Islet precursor cell (in vitro differentiated cells): ENCODE results near the gene TAOK1.
"Not testable (repeated sequence)": the region's sequence is repeated elsewhere in the genome, so short reads cannot be mapped to it uniquely, and the experiment has no call there.

ENCODE experiments used
- DNase-seq: peaks from one replicate; pipeline ENCODE4 v3.0.0-alpha.2; 2018

The TAOK1 gene

GRCh38 chr17:29555840-29556239 lies 165.7 kb downstream of the TAOK1 start:
- no peak for DNase-seq

- DNase-seq: peak; percentile 11
Measured at GRCh38 chr17:29557085-29557738, 167.0 kb downstream of the TAOK1 start.

DNA sequence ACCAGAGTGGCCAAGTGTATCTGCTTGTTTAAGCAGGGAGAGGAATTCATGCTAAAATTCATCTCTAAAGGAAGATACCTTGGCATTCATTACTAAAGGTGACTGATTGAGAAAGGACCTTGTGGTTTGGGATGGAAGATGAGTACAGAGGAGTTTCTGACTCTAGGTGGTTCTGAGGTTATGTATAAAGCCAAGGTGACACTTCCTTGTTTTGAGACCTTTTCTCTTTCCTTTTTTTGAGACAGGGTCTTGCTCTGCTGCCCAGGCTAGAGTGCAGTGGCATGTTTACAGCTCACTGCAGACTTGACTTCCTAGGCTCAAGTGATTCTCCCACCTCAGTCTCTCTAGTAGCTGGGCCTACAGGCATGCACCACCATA lies 167.6 kb downstream of the TAOK1 start:
- peak; percentile 20 for DNase-seq

DNA sequence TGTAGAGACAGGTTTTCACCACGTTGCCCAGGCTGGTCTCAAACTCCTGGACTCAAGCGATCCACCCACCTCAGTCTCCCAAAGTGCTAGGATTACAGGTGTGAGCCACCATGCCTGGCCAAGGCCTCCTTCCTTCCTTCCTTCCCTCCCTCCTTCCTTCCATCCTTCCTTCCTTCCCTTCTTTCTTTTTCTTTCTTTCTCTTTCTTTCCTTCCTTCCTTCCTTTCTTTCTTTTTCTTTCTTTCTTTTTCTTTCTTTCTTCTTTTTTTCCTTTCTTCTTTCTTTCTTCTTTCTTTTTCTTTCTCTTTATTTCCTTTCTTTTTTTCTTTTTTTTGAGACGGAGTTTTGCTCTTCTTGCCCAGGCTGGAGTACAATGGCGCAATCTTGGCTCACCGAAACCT lies 168.0 kb downstream of the TAOK1 start:
- not testable (repeated sequence) for DNase-seq

DNA sequence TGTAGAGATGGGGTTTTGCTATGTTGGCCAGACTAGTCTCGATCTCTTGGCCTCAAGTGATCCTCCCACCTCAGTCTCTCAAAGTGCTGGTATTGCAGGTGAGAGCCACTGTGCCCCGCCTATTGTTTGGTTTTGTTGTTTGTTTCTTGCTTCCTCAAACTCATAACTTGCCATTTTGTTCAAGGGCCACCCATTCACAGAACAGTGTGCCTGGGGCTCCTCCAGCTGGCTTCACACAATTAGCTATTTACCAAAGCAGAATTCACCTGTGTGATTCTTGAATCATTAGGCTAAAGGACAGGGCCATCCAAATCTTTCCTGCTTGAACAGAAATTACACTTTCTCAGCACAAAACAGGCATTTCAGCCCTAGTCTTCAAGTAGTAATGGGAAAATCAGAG lies 169.5 kb downstream of the TAOK1 start:
- no peak for DNase-seq

- DNase-seq: peak; percentile 38
Measured at GRCh38 chr17:29560316-29560715, 170.2 kb downstream of the TAOK1 start.

DNA sequence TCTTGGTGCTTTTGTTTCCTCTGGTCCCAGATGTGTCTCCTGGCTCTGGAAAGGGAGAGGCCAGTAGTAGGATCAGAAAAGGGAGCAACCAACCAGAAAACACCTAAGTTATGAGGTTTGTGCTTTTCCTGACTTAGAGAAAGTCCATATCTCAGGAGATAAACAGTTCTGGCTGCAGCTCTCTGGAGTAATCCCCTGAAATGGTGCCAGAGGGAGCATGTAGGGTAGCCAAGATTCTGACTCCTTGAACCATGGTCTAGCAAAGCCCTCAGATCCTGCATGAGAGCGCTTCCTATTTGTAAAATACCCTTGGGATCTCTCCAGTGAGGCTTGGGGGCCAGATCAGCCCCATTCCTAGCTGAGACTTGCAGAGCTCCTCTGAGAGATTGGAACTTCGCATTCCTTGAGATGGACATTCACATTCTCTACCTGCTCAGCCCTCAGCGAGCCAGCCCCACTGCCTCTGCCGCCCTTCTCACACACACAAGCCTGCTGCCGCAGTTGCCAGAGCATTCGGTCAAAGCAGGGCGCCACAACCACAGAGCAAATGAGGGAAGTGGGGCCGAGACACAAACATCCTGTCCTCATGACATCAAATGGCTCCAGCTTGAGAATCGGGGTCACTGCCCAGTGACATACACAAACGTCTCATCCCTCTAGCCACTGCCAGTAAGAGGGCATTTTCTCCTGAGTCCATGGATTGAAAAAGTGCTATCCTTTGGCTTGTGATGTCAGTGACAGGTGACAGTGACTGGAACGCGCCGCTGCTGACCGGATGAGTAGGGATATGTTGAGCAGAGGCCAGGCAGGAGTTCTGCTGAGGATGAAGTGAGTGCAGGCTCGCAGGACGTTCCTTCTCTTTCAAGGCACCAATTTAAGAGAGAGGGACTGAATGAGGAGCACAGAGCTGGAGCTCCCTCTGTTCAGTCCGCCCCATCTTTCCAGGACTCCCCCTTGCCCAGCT lies 171.7 kb downstream of the TAOK1 start:
- DNase-seq: peak; percentile 48

DNA sequence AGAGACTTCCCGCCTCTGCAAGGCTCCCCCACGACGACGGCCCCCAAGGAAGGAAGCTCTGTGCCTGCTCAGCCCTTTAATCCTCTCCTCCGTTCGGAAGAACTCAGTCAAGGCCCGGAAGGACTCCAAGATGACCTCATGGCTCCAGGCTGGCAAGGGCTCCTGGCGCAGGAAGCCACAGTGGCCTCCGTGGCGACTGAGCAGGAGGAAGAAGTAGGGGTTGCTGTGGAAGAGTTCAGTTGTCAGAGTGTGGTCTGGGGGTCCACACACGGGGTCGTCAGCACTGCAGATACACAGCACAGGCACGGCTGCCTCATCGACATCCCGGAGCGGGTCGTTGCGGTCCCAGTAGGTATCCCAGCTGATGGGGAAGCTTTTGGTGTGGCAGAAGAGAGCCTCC lies 172.5 kb downstream of the TAOK1 start:
- peak; percentile 53 for DNase-seq

DNA sequence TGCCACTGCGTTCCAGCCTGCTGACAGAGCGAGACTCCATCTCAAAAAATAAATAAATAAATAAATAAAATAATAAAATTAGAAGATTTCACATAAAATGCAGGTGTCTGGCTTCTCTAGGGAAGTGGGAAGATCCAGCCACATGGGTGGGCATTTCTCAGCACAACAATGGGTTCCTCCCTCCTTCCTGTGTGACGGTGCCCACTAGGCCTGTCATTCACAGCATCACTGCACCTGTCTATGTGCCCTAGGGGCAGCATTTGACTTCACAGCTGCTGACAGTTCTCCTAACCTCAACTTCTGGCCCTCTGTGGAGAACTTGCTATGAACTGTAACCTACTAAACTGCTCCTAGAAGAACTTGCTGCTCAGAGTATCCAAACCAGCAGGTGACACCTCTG lies 173.7 kb downstream of the TAOK1 start:
- peak; percentile 23 for DNase-seq

- DNase-seq: peak; percentile 82
Measured at GRCh38 chr17:29565643-29566472, 175.7 kb downstream of the TAOK1 start.

DNA sequence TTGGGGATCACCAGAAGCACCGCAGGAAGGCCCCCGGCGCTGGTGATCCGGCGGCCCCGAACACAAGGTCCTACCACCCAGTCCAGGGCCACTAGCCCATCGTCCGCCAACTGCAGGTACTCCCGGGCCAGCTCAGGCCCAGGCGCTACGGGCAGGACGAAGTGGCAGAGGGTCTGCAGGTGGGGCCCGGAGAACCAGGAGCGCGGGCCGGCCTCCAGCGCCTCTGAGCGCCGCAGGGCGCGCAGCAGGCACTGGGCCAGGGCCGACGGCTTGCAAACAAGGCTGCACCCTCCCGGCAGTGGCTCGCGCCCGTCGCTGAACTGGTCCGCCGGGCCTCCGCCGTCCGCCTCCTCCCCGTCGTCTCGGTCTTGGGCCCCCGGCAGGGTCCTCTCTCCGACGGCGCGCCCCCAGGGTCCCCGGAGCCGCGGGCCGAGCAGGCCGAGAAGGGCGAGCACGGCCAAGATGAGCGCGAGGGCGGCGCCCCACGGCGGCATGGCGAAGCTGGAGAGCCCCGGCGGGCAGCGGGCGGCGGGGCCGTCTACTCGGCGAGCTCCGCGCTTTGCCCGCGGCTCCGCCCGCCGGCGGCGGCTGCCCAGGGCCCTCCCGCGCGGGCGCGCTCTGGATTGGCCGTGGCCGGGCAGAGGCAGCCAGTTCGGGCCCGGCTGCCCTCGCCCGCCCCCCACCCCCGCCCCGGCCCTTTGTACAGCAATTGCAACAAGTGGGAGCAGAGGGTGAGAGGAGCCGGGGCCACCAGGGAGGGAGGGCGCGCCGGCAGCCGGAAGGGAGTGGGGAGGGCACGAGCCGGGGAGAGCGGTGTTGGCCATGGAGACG lies 176.5 kb downstream of the TAOK1 start, which contains the start of gene ABHD15:
Gene ABHD15 (minus strand): TSS at position 565 of the 831 bp plus-strand sequence. CDS start 71 bp downstream, at position 494.
- DNase-seq: peak; percentile 85

GRCh38 chr17:29567304-29567553 lies 177.1 kb downstream of the TAOK1 start:
- DNase-seq: no peak

DNA sequence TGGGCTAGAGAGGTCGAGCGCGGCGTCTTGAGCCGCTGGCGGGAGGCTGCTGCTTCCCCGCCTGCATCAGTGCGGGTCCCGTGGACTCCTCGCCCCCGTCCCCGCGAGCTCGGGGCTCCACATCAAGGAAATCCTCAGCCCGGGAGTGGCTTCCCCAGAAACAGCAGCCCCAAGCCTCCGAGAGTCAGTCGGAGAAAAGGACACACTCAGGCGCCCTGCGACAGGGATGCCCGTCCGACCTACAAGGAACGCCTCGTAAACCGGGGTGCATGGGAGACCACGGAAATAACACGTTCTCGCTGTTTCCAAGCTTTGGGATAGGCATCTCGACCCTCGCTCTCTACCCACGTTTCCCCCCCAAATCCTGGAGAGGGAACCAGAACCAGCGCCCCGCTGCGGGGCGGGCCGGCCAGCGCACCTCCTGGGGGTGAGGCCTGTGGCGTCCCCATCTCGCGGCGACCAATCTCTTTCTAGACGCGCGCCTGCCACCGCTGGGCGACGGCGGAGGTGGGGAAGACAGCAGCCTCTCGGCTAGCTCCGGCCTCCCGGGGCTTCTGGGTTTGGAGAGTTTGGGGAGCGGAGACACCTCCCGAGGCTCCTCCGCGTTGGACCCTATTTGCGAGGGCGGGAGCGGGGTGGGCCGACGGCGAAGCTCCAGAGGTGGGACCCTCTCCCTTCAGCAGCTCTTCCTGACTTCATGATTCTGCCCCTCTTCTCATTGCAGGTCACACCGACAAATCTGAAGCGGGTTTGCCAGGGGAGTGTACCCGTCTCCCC lies 177.6 kb downstream of the TAOK1 start:
- DNase-seq: peak; percentile 87

GRCh38 chr17:29568331-29569244 lies 178.4 kb downstream of the TAOK1 start, which contains the start of gene TP53I13:
Gene TP53I13, plus strand, starts transcription at chr17:29568701. Its CDS starts 58 bp downstream, at chr17:29568759.
- peak; percentile 96 for DNase-seq

DNA sequence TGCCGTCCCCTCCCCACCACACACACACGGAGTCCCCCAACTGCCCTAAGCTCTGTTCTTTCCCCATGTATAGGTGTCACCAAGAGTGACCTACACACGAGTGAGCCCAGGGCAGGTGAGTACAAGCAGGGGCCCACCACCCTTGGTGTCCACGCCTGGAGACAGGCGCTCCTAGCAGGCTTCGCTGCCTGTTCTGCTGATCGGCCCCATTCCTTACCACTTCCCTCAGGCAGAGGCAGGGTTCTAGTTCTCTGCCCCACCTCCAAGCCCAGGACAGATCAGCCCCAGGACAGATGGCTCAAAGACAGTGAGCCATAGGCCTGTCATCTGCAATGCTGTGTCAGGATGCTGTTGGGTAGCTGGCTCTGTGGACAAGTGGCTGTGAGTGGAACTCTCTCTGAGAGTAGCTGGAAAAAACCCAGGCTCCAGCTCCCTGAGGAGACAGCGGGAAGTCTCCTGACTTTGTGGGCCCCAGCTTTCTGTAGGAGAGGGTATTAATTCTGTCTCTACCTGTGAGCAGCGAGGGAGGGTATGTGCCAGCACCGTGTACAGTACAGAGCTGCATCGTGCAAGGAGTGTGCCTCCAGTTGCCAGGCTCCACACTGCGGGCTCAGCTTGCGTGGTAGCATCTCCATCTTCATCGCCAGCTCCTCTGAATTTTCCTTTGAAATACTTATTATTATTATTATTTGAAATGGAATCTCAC lies 179.2 kb downstream of the TAOK1 start:
- DNase-seq: peak; percentile 79

DNA sequence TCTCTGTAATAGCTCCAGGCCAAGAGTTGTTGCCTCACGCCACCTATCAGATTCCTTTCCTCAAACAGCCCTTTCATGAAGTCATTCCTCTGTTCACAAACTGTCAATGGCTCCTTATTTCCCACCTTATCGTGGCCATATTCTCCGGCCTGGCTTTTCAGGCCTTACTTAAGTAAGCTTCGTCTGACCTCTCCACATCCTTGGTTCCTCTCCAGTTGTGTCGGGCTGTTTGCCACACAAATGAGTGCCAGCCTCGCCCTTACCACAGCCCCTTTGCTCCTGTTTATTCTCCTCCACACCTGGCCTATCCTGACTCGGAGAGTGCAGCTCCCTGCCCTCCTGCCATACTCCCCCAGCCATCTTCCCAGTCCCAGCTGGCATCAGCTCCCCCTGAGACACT lies 180.4 kb downstream of the TAOK1 start:
- DNase-seq: peak; percentile 50

DNA sequence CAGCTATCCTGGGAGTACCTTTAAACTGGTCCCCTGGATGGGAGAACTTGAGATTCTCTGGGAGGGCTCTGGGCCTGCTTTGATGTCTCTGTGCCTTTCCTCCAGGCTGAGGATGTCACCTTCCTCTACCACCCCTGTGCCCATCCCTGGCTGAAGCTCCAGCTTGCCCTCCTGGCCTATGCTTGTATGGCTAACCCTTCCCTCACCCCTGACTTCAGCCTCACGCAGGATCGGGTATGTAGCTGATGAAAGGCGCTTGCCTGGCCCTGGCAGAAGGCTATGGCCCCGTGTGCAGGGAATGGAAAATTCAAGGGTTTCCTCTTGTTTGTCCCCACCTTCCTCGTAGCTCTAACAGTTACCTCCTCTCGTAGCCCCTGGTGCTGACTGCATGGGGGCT lies 181.3 kb downstream of the TAOK1 start:
- peak; percentile 44 for DNase-seq

DNA sequence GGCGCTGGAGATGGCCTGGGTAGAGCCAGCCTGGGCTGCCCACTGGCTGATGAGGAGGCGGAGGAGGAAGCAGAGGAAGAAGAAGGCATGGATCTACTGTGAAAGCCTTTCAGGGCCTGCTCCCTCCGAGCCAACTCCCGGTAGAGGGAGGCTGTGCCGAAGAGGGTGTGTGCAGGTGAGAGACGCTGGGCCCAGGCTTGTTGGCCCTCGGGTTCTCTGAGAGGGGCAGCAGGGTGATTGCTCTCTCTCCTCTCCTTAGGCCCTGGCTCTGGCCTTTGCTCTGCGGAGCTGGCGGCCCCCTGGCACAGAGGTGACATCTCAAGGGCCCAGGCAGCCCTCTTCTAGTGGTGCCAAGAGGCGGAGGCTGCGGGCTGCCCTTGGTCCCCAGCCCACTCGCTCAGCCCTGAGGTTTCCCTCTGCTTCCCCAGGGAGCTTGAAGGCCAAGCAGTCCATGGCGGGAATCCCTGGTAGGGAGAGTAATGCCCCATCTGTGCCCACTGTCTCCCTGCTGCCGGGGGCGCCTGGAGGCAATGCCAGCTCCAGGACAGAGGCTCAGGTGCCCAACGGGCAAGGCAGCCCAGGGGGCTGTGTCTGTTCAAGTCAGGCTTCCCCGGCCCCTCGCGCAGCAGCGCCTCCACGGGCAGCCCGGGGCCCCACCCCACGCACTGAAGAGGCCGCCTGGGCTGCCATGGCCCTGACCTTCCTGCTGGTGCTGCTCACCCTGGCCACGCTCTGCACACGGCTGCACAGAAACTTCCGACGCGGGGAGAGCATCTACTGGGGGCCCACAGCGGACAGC lies 181.9 kb downstream of the TAOK1 start:
- peak; percentile 66 for DNase-seq
